ENCODE data around the gene ELP4. TPM values are rescaled to one million over a fixed set of nuclear protein-coding genes. Genes with fewer than 3 reads are reported as not detected.

The ELP4 gene
- total RNA-seq, 4 donors from 2014 or later, result 14.4 to 23.3 (median 16.8) TPM

DNA sequence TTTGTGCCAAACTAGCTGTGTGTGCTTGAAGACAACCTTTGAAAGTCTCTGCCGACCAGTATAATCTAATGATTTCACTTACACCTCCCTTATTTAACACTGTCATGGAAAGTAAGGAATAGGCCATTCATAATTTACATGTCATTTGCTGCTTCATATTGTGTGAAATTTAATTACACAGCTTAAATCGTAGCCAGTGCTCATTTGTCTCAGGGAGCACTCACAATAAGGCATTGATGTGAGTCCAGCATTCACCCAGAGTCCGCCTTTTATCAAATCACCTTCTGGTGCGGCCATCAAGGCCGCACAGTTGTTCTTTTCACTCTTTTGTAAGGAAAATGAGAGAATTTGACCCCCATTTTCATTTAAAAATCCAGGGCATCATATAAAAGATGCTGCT, 254.7 kb downstream of the ELP4 start:
- TF ChIP-seq, protein P1, sequence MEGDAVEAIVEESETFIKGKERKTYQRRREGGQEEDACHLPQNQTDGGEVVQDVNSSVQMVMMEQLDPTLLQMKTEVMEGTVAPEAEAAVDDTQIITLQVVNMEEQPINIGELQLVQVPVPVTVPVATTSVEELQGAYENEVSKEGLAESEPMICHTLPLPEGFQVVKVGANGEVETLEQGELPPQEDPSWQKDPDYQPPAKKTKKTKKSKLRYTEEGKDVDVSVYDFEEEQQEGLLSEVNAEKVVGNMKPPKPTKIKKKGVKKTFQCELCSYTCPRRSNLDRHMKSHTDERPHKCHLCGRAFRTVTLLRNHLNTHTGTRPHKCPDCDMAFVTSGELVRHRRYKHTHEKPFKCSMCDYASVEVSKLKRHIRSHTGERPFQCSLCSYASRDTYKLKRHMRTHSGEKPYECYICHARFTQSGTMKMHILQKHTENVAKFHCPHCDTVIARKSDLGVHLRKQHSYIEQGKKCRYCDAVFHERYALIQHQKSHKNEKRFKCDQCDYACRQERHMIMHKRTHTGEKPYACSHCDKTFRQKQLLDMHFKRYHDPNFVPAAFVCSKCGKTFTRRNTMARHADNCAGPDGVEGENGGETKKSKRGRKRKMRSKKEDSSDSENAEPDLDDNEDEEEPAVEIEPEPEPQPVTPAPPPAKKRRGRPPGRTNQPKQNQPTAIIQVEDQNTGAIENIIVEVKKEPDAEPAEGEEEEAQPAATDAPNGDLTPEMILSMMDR (IDR thresholded peaks at IDR 0.05; ENCODE audit: low read depth), result no peak

GRCh38 chr11:31764766-31765165, 255.2 kb downstream of the ELP4 start:
- TF ChIP-seq, protein P1 (IDR thresholded peaks at IDR 0.05; ENCODE audit: low read depth), result no peak

DNA sequence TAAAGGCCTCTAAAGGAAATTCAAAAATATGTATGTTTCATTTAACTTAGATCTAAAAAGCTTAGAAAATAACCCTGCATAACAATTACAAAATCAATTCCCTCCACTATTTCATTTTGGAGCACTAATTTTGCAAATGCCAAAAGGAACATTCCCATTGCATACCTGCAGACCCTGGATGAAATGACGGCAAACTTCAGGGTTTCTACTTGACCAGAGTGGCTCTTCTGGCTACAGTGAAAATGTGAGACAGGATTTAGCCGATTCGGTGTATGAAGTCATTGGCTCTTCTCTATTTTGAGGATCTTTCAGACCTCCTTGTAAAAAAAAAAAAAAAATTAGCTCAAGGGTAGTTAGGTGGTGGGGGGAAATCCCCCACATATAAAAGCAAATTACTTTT, 257.5 kb downstream of the ELP4 start:
- TF ChIP-seq, protein P1 (IDR thresholded peaks at IDR 0.05; ENCODE audit: low read depth), result no peak

GRCh38 chr11:31767685-31768084, 258.1 kb downstream of the ELP4 start:
- TF ChIP-seq, protein P1 (IDR thresholded peaks at IDR 0.05; ENCODE audit: low read depth), result no peak

DNA sequence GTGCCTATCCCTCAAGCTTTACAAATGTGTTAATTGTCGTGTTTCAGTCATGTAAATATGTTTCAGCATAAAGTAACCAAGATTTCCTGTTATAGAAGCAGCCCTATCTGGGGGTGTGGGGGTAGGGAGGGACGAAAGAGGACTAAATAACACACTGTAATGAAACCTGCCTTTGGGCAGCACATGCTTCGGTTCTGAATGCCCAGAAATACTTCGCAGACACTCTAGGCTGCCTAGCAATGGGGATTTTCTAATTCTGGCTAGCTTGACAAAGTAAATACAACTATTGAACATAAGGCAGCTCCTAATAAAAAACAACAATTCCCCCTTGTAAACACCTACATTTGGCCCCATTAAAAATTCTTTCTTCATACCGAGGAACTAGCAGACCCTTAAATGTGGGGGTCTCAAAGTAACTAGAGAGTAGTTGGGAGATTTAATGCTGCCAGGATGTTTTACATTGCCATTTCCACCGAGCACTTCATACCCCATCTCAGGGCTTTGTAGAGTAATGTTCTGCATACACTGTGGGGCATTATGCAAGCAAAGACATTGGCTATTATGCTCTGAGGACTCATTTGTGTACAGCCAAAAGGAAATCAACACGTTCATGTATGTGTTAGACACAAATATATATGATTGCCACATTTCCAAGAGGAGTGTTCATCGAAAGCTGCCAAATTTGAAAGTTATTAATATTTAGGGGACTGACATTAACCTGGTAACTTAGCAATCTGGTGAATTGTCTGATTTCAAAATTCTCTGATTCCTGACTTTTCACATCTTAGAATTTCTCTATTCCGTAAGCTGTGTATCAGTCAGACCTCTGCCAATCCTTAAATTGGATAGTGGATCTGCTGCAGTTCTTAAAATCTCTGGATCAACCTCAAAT, 259.4 kb downstream of the ELP4 start:
- TF ChIP-seq, protein P1 (IDR thresholded peaks at IDR 0.05; ENCODE audit: low read depth), result no peak

GRCh38 chr11:31770011-31770700, 260.6 kb downstream of the ELP4 start:
- TF ChIP-seq, protein P1 (IDR thresholded peaks at IDR 0.05; ENCODE audit: low read depth), result no peak

- TF ChIP-seq, protein P1 (IDR thresholded peaks at IDR 0.05; ENCODE audit: low read depth), result no peak
Measured at GRCh38 chr11:31772412-31772811, 262.8 kb downstream of the ELP4 start.

Data from subcutaneous adipose tissue (tissue), 4 donors.